Small intestine (tissue), 7 donors: ENCODE data around the gene SERTAD3. TPM values are rescaled to one million over a fixed set of nuclear protein-coding genes. Genes with fewer than 3 reads are reported as not detected.
A peak's percentile ranks its signal among the peaks of the same experiment; 100 is the strongest.

ENCODE experiments used
- DNase-seq, 2 donors: peaks; one replicate each; pipeline versions ENCODE4 v3.0.0 to v3.0.0-alpha.2; 2013
- FAIRE-seq: peaks from 2 replicates; lab custom pipeline; 2012; peaks lifted over from hg19 to GRCh38; lab: Jason Lieb, UNC
- H3K27ac ChIP-seq, 3 donors: one replicate each; pipeline ENCODE4 v1.5.1; 2013; ENCODE audit warnings: low read length in 2 of 3, mild to moderate bottlenecking in 2 of 3, control low read depth in 1 of 3, inconsistent platforms in 1 of 3, low read depth in 1 of 3, moderate library complexity in 1 of 3
- H3K27me3 ChIP-seq, 3 donors: one replicate each; pipeline ENCODE4 v1.6.1; 2013; ENCODE audit warnings: low read length in 3 of 3, inconsistent platforms in 1 of 3; ENCODE audit not compliant: control insufficient read depth in 3 of 3, insufficient read depth in 3 of 3
- H3K36me3 ChIP-seq, 3 donors: one replicate each; pipeline ENCODE4 v1.6.1; 2013; ENCODE audit warnings: low read length in 3 of 3, inconsistent platforms in 1 of 3, low read depth in 1 of 3, mild to moderate bottlenecking in 1 of 3, moderate library complexity in 1 of 3; ENCODE audit not compliant: control insufficient read depth in 3 of 3, insufficient read depth in 2 of 3
- H3K4me1 ChIP-seq, 3 donors: one replicate each; pipeline ENCODE4 v1.6.1; 2013; ENCODE audit warnings: low read length in 2 of 3, inconsistent platforms in 1 of 3, low read depth in 1 of 3, mild to moderate bottlenecking in 1 of 3, moderate library complexity in 1 of 3; ENCODE audit not compliant: control insufficient read depth in 3 of 3, insufficient read depth in 2 of 3
- H3K4me3 ChIP-seq, 3 donors: one replicate each; pipeline ENCODE4 v1.5.1; 2013; ENCODE audit warnings: low read length in 3 of 3, control low read depth in 1 of 3, inconsistent platforms in 1 of 3, low read depth in 1 of 3, mild to moderate bottlenecking in 1 of 3, moderate library complexity in 1 of 3
- H3K9me3 ChIP-seq, 2 donors: one replicate each; pipeline ENCODE4 v1.6.1; 2013; ENCODE audit warnings: low read depth in 1 of 2, low read length in 1 of 2; ENCODE audit not compliant: control insufficient read depth in 2 of 2, insufficient read depth in 1 of 2
- WGBS, 3 donors: extraction: QIAGEN DNeasy Blood & Tissue Kit; methylation state at CpG; one replicate each; pipeline ENCODE4 v1.1.7; 2013; 5-methylcytosine and 5-hydroxymethylcytosine counted together
- polyA plus RNA-seq, 4 donors: library from polyadenylated mRNA; stranded (reverse) in 3 of 4; unstranded in 1 of 4; fragments of 200-250 nt in 3 of 4; fragments of 120-200 nt in 1 of 4; gene quantifications; one replicate each; pipeline versions ENCODE4 v1.2.1 to v1.2.3, GENCODE V29; 2013
- donor health status: healthy with polysubstance abuse.
- donor health status: control.
- donor health status: control.
- donor health status: Bipolar disorder and iron deficiency.
- donor health status: healthy.

Gene SERTAD3
- polyA plus RNA-seq, 4 donors: 21.3 to 31.3 (median 28.0) TPM

- 0% methylated on average over 61 to 75 of the region's 75 CpGs for WGBS, 3 donors
- DNase-seq: peak; percentile 100
- H3K36me3 ChIP-seq: peaks cover 0 to 18% (median 4%) of the 10 kb centered on the region in 3 donors
- H3K4me1 ChIP-seq: peaks cover 0 to 14% (median 0%) of the 10 kb centered on the region in 3 donors
- H3K27ac ChIP-seq: peak within 1 kb of the TSS; percentile 79 to 99 (median 97)
- H3K27me3 ChIP-seq: no peaks in the 10 kb centered on the region
- no peaks in the 10 kb centered on the region for H3K9me3 ChIP-seq
- peak within 1 kb of the TSS; percentile 57 to 84 (median 74) for H3K4me3 ChIP-seq
- no peak for FAIRE-seq
These were observed 18.5 kb downstream of the SERTAD3 start, which contains the start of gene SERTAD1 for GRCh38 chr19:40425450-40426287. Gene SERTAD1, minus strand, starts transcription at chr19:40425992. Its CDS starts 2,446 bp downstream, at chr19:40423546.

GRCh38 chr19:40424637-40425449 lies 19.3 kb downstream of the SERTAD3 start:
- Histone ChIP-seq H3K27ac (peak overlapping the region; percentile 79 to 99 (median 97)), H3K27me3 (no peaks in the 10 kb centered on the region), H3K4me3 (peak overlapping the region; percentile 57 to 84 (median 74)), H3K9me3 (no peaks in the 10 kb centered on the region), H3K36me3 (peaks cover 0 to 18% (median 4%) of the 10 kb centered on the region in 3 donors), H3K4me1 (peaks cover 0 to 17% (median 0%) of the 10 kb centered on the region in 3 donors)
- no peak for FAIRE-seq
- peak; percentile 33 to 54 for DNase-seq
- 1 to 2% (median 1%) methylated on average over 20 to 28 of the region's 28 CpGs for WGBS, 3 donors

GRCh38 chr19:40423938-40424337 lies 20.2 kb downstream of the SERTAD3 start:
- DNase-seq: no peak
- Histone ChIP-seq H3K9me3 (no peaks in the 10 kb centered on the region), H3K4me1 (peaks cover 0 to 17% (median 0%) of the 10 kb centered on the region in 3 donors), H3K27ac (no peak overlapping the region), H3K27me3 (no peaks in the 10 kb centered on the region), H3K36me3 (peaks cover 0 to 18% (median 4%) of the 10 kb centered on the region in 3 donors), H3K4me3 (no peak overlapping the region)
- no peak for FAIRE-seq
- WGBS, 3 donors: 95 to 98% (median 96%) methylated on average over 6 of the region's 6 CpGs

GRCh38 chr19:40422748-40423566 lies 21.2 kb downstream of the SERTAD3 start:
- DNase-seq (no peak), FAIRE-seq (no peak)
- H3K27ac ChIP-seq: peak overlapping the region in 1 of 3 donors; percentile 36
- H3K4me1 ChIP-seq: peaks cover 0 to 17% (median 0%) of the 10 kb centered on the region in 3 donors
- H3K4me3 ChIP-seq: no peak overlapping the region
- WGBS, 3 donors: 89 to 91% (median 91%) methylated on average over 30 to 31 of the region's 31 CpGs
- H3K27me3 ChIP-seq: no peaks in the 10 kb centered on the region
- no peaks in the 10 kb centered on the region for H3K9me3 ChIP-seq
- peaks cover 0 to 18% (median 4%) of the 10 kb centered on the region in 3 donors for H3K36me3 ChIP-seq

- no peak for DNase-seq
- WGBS, 3 donors: 63 to 73% (median 64%) methylated on average over 16 of the region's 16 CpGs
These were observed 22.0 kb downstream of the SERTAD3 start for GRCh38 chr19:40421993-40422747.

GRCh38 chr19:40420766-40421765 lies 23.1 kb downstream of the SERTAD3 start:
- H3K4me3 ChIP-seq: peak overlapping the region; percentile 64 to 68 (median 66)
- H3K27me3 ChIP-seq: no peaks in the 10 kb centered on the region
- H3K27ac ChIP-seq: peak overlapping the region; percentile 98 to 100 (median 98)
- H3K9me3 ChIP-seq: no peaks in the 10 kb centered on the region
- FAIRE-seq (no peak), DNase-seq (peak; percentile 95 to 98)
- H3K4me1 ChIP-seq: peaks cover 0 to 29% (median 0%) of the 10 kb centered on the region in 3 donors
- 1 to 2% (median 1%) methylated on average over 53 to 56 of the region's 56 CpGs for WGBS, 3 donors
- H3K36me3 ChIP-seq: peaks cover 0 to 18% (median 4%) of the 10 kb centered on the region in 3 donors

More at GRCh38 chr19:40421993-40422747, 22.0 kb downstream of the SERTAD3 start:
- no peak for FAIRE-seq
- Histone ChIP-seq H3K27ac (peak overlapping the region; percentile 98 to 100 (median 98)), H3K9me3 (no peaks in the 10 kb centered on the region), H3K36me3 (peaks cover 0 to 18% (median 4%) of the 10 kb centered on the region in 3 donors), H3K4me1 (peaks cover 0 to 23% (median 0%) of the 10 kb centered on the region in 3 donors), H3K27me3 (no peaks in the 10 kb centered on the region), H3K4me3 (no peak overlapping the region)
